Activated CD4-positive, alpha-beta T cell treated with anti-CD3 and anti-CD28 coated beads, Interleukin-2, Interleukin-4, amounts not matched to agents 100 ng/mL and 50 ng/mL, durations not matched to agents 16 hours and 8 hours (primary cell): ENCODE results near the gene KCNB1.
A peak's percentile ranks its signal among the peaks of the same experiment; 100 is the strongest.

ENCODE experiments used
- DNase-seq: peaks from one replicate; pipeline ENCODE4 v3.0.0-alpha.2; 2020; ENCODE audit warnings: low spot score

Gene KCNB1

GRCh38 chr20:49482621-49483017 is at the start of gene KCNB1:
Gene KCNB1, minus strand, starts transcription at chr20:49482668. Its CDS starts 188 bp downstream, at chr20:49482480.
- peak; percentile 15 for DNase-seq

GRCh38 chr20:49529470-49529869 is 47.0 kb upstream of the KCNB1 start:
- DNase-seq, result no peak

GRCh38 chr20:49526568-49526967 is 44.1 kb upstream of the KCNB1 start:
- DNase-seq, result no peak

- no peak for DNase-seq
These were observed 43.6 kb upstream of the KCNB1 start for GRCh38 chr20:49526056-49526455.

- DNase-seq, result no peak
These were observed 41.4 kb upstream of the KCNB1 start for GRCh38 chr20:49523767-49524360.

GRCh38 chr20:49521356-49521755 is 38.9 kb upstream of the KCNB1 start:
- DNase-seq, result no peak

- DNase-seq, result no peak
These were observed 37.4 kb upstream of the KCNB1 start for GRCh38 chr20:49519777-49520359.

- no peak for DNase-seq
These were observed 36.8 kb upstream of the KCNB1 start for GRCh38 chr20:49519212-49519712.

- DNase-seq, result no peak
These were observed 36.1 kb upstream of the KCNB1 start for GRCh38 chr20:49518576-49518975.

GRCh38 chr20:49517805-49518100 is 35.3 kb upstream of the KCNB1 start:
- DNase-seq, result no peak

GRCh38 chr20:49516916-49517804 is 34.7 kb upstream of the KCNB1 start:
- DNase-seq, result no peak

GRCh38 chr20:49515586-49515985 is 33.1 kb upstream of the KCNB1 start:
- no peak for DNase-seq

GRCh38 chr20:49513517-49513916 is 31.0 kb upstream of the KCNB1 start:
- no peak for DNase-seq

- no peak for DNase-seq
These were observed 30.5 kb upstream of the KCNB1 start for GRCh38 chr20:49513009-49513408.

GRCh38 chr20:49511788-49512525 is 29.5 kb upstream of the KCNB1 start:
- DNase-seq, result no peak

GRCh38 chr20:49510562-49511122 is 28.2 kb upstream of the KCNB1 start:
- DNase-seq, result no peak

GRCh38 chr20:49508435-49509199 is 26.1 kb upstream of the KCNB1 start:
- peak; percentile 47 for DNase-seq

GRCh38 chr20:49507741-49508434 is 25.4 kb upstream of the KCNB1 start:
- no peak for DNase-seq

GRCh38 chr20:49505518-49505917 is 23.1 kb upstream of the KCNB1 start:
- no peak for DNase-seq

- DNase-seq, result no peak
These were observed 20.7 kb upstream of the KCNB1 start for GRCh38 chr20:49503176-49503575.

- DNase-seq, result peak; percentile 24
These were observed 19.4 kb upstream of the KCNB1 start for GRCh38 chr20:49501917-49502316.
